ENCODE results near the gene PSMG3.

The PSMG3 gene

GRCh38 chr7:1579481-1580421, 9.9 kb upstream of the PSMG3 start:
- DNase-seq (ENCODE audit: low read depth in 3 of 3) = peak; percentile 43 to 57 (median 55)

GRCh38 chr7:1578513-1578912, 8.7 kb upstream of the PSMG3 start:
- no peak for DNase-seq (ENCODE audit: low read depth in 3 of 3)

GRCh38 chr7:1576521-1577253, 6.9 kb upstream of the PSMG3 start:
- no peak for DNase-seq (ENCODE audit: low read depth in 3 of 3)

GRCh38 chr7:1575809-1576208, 6.0 kb upstream of the PSMG3 start:
- DNase-seq (ENCODE audit: low read depth in 3 of 3) = no peak

GRCh38 chr7:1572111-1572822, 2.4 kb upstream of the PSMG3 start:
- no peak for DNase-seq (ENCODE audit: low read depth in 3 of 3)

- no peak for DNase-seq (ENCODE audit: low read depth in 3 of 3)
These were observed 396 bp downstream of the PSMG3 start for GRCh38 chr7:1569440-1569832.

- DNase-seq (ENCODE audit: low read depth in 3 of 3) = peak in 2 of 3 donors; percentile 12 to 15
These were observed 816 bp downstream of the PSMG3 start for GRCh38 chr7:1569016-1569415.

GRCh38 chr7:1567896-1568510, 1.8 kb downstream of the PSMG3 start:
- no peak for DNase-seq (ENCODE audit: low read depth in 3 of 3)

GRCh38 chr7:1567049-1567771, 2.6 kb downstream of the PSMG3 start:
- DNase-seq (ENCODE audit: low read depth in 3 of 3) = no peak

GRCh38 chr7:1566687-1567048, 3.2 kb downstream of the PSMG3 start:
- no peak for DNase-seq (ENCODE audit: low read depth in 3 of 3)

- no peak for DNase-seq (ENCODE audit: low read depth in 3 of 3)
These were observed 5.2 kb downstream of the PSMG3 start for GRCh38 chr7:1564603-1565022.

GRCh38 chr7:1563981-1564602, 5.7 kb downstream of the PSMG3 start:
- no peak for DNase-seq (ENCODE audit: low read depth in 3 of 3)

- no peak for DNase-seq (ENCODE audit: low read depth in 3 of 3)
These were observed 7.2 kb downstream of the PSMG3 start for GRCh38 chr7:1562597-1563051.

GRCh38 chr7:1562116-1562515, 7.7 kb downstream of the PSMG3 start:
- no peak for DNase-seq (ENCODE audit: low read depth in 3 of 3)

GRCh38 chr7:1561036-1561940, 8.5 kb downstream of the PSMG3 start:
- no peak for DNase-seq (ENCODE audit: low read depth in 3 of 3)

- DNase-seq (ENCODE audit: low read depth in 3 of 3) = no peak
These were observed 9.2 kb downstream of the PSMG3 start for GRCh38 chr7:1560620-1561031.

GRCh38 chr7:1559626-1560590, 9.9 kb downstream of the PSMG3 start:
- no peak for DNase-seq (ENCODE audit: low read depth in 3 of 3)

Measured in stimulated activated CD4-positive, alpha-beta T cell treated with anti-CD3 and anti-CD28 coated beads, TNF-alpha, amount 100 ng/mL, for 48 hours (primary cell).